Pancreas (tissue), 10 donors: Measurements from ENCODE around the gene SLC22A17. TPM values are rescaled to one million over a fixed set of nuclear protein-coding genes. Genes with fewer than 3 reads are reported as not detected.

ENCODE experiments used
- ATAC-seq, 4 donors: fragments of 200-7000 bp; cut with Tn5 transposase; one replicate each; pipeline versions ENCODE4 v1.8.0 to v1.9.1; 2020; ENCODE audit warnings: mild to moderate bottlenecking in 4 of 4, moderate library complexity in 4 of 4
- DNase-seq, 6 donors: peaks; one replicate each; pipeline ENCODE4 v3.0.0-alpha.2; 2020
- FAIRE-seq: peaks from 2 replicates; lab custom pipeline; 2012; peaks lifted over from hg19 to GRCh38; lab: Jason Lieb, UNC
- H3K27ac ChIP-seq, 4 donors: fragments of 200-600 bp; sonication (generic); 1 replicate in 3 of 4; 2 replicates in 1 of 4; pipeline versions ENCODE4 v1.5.0 to v1.8.0; 2020
- H3K27me3 ChIP-seq, 4 donors: fragments of 200-600 bp; one replicate each; pipeline ENCODE4 v1.8.0; 2021
- H3K36me3 ChIP-seq, 3 donors: fragments of 200-600 bp; sonication (generic) in 1 of 3; one replicate each; pipeline versions ENCODE4 v1.5.0 to v1.8.0; 2020 to 2021
- H3K4me1 ChIP-seq, 3 donors: fragments of 200-600 bp; one replicate each; pipeline ENCODE4 v1.8.0; 2021
- H3K4me3 ChIP-seq, 4 donors: fragments of 200-600 bp; sonication (generic) in 2 of 4; one replicate each; pipeline versions ENCODE4 v1.5.0 to v1.8.0; 2020 to 2021
- H3K9me3 ChIP-seq, 4 donors: fragments of 200-600 bp; one replicate each; pipeline ENCODE4 v1.8.0; 2021
- WGBS, 2 donors: extraction: QIAGEN DNeasy Blood & Tissue Kit; methylation state at CpG; one replicate each; pipeline ENCODE4 v1.1.7; 2013; 5-methylcytosine and 5-hydroxymethylcytosine counted together
- intact Hi-C, 3 donors: fragments of 100-400 bp; cut with DNase I; formaldehyde crosslinking; loops; one replicate each; pipeline versions ENCODE4 v1.11.1 to v1.14.2; 2022
- polyA plus RNA-seq, 2 donors: library from polyadenylated mRNA; stranded (reverse); fragments of 200-250 nt; gene quantifications; one replicate each; pipeline ENCODE4 v1.2.3, GENCODE V29; 2013
- total RNA-seq, 6 donors: library from RNA; stranded (reverse); fragmentation: NEBNext Ultra II Directional in 4 of 6; extraction: Animal tissue kit (Norgen Biotek cat#: 25700) in 4 of 6; gene quantifications; one replicate each; pipeline versions ENCODE4 v1.2.1 to v1.2.4, GENCODE V29; 2021 to 2023
- TF ChIP-seq, protein P1 (sequence below), 4 donors: fragments of 200-600 bp; sonication (generic) in 3 of 4; IDR thresholded peaks; one replicate each; pipeline versions ENCODE4 v1.5.0 to v1.8.0; 2021; ENCODE audit warnings: antibody characterized with exemption in 4 of 4
- donor health status: healthy with polysubstance abuse.
- donor health status: DM: no; HTN: no; CAD: no; lungs with moderate emphysema.
- donor health status: DM: no; HTN: no; CAD: no.
- donor health status: control.
- donor health status: control.
- donor health status: Bipolar disorder and iron deficiency.
- donor health status: DM: yes; HTN: yes; CAD: no.
- donor health status: DM: no; HTN: no; CAD: no.
- donor health status: DM: no; HTN: no; CAD: no.
- donor health status: DM: yes; HTN: yes; CAD: no.

The SLC22A17 gene
- total and polyA plus RNA-seq, 8 donors = 6.4 to 90.7 (median 14.8) TPM

DNA sequence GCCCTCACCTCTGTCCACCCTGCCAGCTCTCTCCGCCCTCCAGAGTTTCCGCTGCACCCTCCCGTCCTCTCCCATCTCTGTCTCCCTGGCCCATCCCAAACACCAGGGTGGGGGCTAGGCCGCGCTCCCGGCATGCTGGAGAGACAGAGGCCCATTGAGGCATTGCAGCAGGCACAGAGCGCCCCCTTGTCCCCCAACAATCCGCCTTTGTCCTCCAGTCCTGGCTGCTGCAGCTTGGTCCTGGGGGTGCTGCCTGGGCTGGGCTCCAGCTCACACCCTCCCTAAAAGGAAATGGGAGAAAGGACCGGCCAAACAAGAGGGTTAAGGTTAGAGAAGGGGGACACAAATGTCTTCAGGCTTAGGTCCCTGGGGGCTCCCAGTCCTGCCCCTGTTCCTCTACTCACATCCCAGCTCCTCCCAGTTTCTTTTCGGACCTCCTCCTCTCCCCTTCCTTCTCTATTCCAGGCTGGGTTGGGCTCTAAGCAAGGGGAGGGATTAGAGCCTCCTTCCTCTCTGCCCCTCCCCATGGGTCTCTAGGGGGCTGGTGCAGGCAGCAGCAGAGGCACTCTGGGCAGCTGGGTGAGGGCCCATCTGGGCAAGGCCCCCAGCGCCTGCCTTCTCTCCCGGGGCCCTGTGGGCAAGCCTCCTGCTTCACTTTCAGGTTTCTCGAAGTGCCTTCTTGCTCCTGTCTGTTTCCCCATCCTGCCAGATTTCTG, 24.0 kb upstream of the SLC22A17 start, which contains the start of gene CMTM5:
Gene CMTM5, plus strand, starts transcription at position 565 of the 716 bp plus-strand sequence. CDS start 206 bp downstream, outside the sequence.
- FAIRE-seq (no peak), ATAC-seq (no peak), DNase-seq (no peak)
- H3K4me3 ChIP-seq = no peak within 1 kb of the TSS
- H3K4me1 ChIP-seq = peaks cover 0 to 3% (median 0%) of the 10 kb centered on the region in 3 donors
- H3K9me3 ChIP-seq = no peaks in the 10 kb centered on the region
- TF ChIP-seq, protein P1, sequence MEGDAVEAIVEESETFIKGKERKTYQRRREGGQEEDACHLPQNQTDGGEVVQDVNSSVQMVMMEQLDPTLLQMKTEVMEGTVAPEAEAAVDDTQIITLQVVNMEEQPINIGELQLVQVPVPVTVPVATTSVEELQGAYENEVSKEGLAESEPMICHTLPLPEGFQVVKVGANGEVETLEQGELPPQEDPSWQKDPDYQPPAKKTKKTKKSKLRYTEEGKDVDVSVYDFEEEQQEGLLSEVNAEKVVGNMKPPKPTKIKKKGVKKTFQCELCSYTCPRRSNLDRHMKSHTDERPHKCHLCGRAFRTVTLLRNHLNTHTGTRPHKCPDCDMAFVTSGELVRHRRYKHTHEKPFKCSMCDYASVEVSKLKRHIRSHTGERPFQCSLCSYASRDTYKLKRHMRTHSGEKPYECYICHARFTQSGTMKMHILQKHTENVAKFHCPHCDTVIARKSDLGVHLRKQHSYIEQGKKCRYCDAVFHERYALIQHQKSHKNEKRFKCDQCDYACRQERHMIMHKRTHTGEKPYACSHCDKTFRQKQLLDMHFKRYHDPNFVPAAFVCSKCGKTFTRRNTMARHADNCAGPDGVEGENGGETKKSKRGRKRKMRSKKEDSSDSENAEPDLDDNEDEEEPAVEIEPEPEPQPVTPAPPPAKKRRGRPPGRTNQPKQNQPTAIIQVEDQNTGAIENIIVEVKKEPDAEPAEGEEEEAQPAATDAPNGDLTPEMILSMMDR (IDR thresholded peaks at IDR 0.05) = no peak
- H3K27ac ChIP-seq = no peak within 1 kb of the TSS
- no peaks in the 10 kb centered on the region for H3K27me3 ChIP-seq
- 67 to 77% methylated on average over 13 of the region's 13 CpGs for WGBS, 2 donors
- intact Hi-C loops = loop anchor here in 1 of 3 donors (5.0 kb wide), 1 partner anchor 49 kb away; no protein-coding TSS in a partner anchor
- no peaks in the 10 kb centered on the region for H3K36me3 ChIP-seq

DNA sequence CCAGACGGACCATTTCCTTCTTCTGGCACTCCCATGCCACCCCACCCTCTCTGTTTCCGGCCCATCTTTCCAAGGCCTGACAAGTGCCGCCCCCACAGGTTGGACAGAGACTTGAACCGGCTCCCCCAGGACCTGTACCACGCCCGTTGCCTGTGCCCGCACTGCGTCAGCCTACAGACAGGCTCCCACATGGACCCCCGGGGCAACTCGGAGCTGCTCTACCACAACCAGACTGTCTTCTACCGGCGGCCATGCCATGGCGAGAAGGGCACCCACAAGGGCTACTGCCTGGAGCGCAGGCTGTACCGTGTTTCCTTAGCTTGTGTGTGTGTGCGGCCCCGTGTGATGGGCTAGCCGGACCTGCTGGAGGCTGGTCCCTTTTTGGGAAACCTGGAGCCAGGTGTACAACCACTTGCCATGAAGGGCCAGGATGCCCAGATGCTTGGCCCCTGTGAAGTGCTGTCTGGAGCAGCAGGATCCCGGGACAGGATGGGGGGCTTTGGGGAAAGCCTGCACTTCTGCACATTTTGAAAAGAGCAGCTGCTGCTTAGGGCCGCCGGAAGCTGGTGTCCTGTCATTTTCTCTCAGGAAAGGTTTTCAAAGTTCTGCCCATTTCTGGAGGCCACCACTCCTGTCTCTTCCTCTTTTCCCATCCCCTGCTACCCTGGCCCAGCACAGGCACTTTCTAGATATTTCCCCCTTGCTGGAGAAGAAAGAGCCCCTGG, 23.0 kb upstream of the SLC22A17 start:
- H3K27me3 ChIP-seq = no peaks in the 10 kb centered on the region
- no peaks in the 10 kb centered on the region for H3K36me3 ChIP-seq
- 83 to 85% methylated on average over 21 of the region's 21 CpGs for WGBS, 2 donors
- TF ChIP-seq, protein P1 (IDR thresholded peaks at IDR 0.05) = no peak
- no peak for ATAC-seq
- FAIRE-seq = no peak
- H3K9me3 ChIP-seq = no peaks in the 10 kb centered on the region
- H3K4me3 ChIP-seq = no peak overlapping the region
- DNase-seq = no peak
- H3K27ac ChIP-seq = no peak overlapping the region
- peaks cover 0 to 3% (median 0%) of the 10 kb centered on the region in 3 donors for H3K4me1 ChIP-seq
- intact Hi-C loops = loop anchor here in 1 of 3 donors (5.0 kb wide), 1 partner anchor 48 kb away; no protein-coding TSS in a partner anchor

DNA sequence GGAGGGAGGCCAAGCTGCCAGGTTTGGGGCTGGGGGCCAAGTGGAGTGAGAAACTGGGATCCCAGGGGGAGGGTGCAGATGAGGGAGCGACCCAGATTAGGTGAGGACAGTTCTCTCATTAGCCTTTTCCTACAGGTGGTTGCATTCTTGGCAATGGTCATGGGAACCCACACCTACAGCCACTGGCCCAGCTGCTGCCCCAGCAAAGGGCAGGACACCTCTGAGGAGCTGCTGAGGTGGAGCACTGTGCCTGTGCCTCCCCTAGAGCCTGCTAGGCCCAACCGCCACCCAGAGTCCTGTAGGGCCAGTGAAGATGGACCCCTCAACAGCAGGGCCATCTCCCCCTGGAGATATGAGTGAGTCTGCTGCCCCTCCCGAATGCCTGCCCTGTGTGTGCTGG, 20.4 kb upstream of the SLC22A17 start:
- ATAC-seq (no peak), FAIRE-seq (no peak), DNase-seq (no peak)
- WGBS, 2 donors = 65 to 77% methylated on average over 3 of the region's 3 CpGs
- no peak overlapping the region for H3K27ac ChIP-seq
- no peaks in the 10 kb centered on the region for H3K36me3 ChIP-seq
- H3K4me1 ChIP-seq = no peaks in the 10 kb centered on the region
- H3K9me3 ChIP-seq = no peaks in the 10 kb centered on the region
- TF ChIP-seq, protein P1 (IDR thresholded peaks at IDR 0.05) = no peak
- H3K4me3 ChIP-seq = no peak overlapping the region
- H3K27me3 ChIP-seq = no peaks in the 10 kb centered on the region
- intact Hi-C loops = loop anchor here in 1 of 3 donors (5.0 kb wide), 1 partner anchor 36 kb away; no protein-coding TSS in a partner anchor

DNA sequence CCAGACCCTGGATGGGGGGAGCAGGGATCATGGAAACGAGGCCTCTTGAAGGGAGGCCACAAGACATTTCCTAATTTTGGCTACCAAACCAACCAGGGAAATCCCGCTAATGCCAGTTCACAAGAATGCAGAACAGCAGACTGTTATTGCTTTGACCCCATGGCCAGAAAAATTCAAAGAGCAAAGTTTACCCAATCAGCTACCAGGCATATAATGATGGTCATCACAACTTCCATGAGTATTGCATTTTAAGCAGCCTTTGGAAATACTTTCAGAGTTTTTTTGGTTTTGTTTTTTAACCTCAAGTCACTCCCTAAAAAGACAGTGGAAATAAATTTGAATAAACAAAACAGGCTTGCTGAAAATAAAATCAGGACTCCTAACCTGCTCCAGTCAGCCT, 19.8 kb upstream of the SLC22A17 start, which contains the start of gene IL25:
Gene IL25, plus strand, starts transcription at position 301 of the 400 bp plus-strand sequence.
- DNase-seq (no peak), ATAC-seq (no peak), FAIRE-seq (no peak)
- no peaks in the 10 kb centered on the region for H3K9me3 ChIP-seq
- 63 to 70% methylated on average over 2 of the region's 2 CpGs for WGBS, 2 donors
- H3K36me3 ChIP-seq = no peaks in the 10 kb centered on the region
- intact Hi-C loops = loop anchor here in 1 of 3 donors (5.0 kb wide), 1 partner anchor 35 kb away; no protein-coding TSS in a partner anchor
- H3K27ac ChIP-seq = no peak within 1 kb of the TSS
- TF ChIP-seq, protein P1 (IDR thresholded peaks at IDR 0.05) = no peak
- H3K27me3 ChIP-seq = no peaks in the 10 kb centered on the region
- no peak within 1 kb of the TSS for H3K4me3 ChIP-seq
- H3K4me1 ChIP-seq = no peaks in the 10 kb centered on the region
